Stimulated activated CD8-positive, alpha-beta memory T cell treated with anti-CD3 and anti-CD28 coated beads, Interleukin-2, amount 100 ng/mL, for 48 hours (primary cell): Measurements from ENCODE around the gene NR0B1.

Source experiments
- DNase-seq, 2 donors: peaks; one replicate each; pipeline ENCODE4 v3.0.0-alpha.2; 2020; ENCODE audit warnings: low read depth in 2 of 2

The NR0B1 gene, protein sequence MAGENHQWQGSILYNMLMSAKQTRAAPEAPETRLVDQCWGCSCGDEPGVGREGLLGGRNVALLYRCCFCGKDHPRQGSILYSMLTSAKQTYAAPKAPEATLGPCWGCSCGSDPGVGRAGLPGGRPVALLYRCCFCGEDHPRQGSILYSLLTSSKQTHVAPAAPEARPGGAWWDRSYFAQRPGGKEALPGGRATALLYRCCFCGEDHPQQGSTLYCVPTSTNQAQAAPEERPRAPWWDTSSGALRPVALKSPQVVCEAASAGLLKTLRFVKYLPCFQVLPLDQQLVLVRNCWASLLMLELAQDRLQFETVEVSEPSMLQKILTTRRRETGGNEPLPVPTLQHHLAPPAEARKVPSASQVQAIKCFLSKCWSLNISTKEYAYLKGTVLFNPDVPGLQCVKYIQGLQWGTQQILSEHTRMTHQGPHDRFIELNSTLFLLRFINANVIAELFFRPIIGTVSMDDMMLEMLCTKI

DNA sequence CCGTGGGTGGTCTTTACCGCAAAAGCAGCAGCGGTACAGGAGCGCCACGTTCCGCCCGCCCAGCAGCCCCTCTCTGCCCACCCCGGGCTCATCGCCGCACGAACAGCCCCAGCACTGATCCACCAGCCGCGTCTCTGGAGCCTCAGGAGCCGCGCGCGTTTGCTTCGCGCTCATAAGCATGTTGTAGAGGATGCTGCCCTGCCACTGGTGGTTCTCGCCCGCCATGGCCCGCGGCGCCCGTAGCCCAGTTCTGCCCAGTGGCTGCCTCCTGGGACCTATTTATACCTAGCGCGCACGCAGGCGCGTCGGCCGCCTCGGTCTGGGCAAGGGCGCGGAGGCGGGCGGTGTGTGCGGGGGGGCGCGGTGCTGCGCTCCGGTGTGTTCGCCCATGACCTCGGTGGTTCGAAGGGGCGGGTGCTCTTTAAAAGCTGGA lies at the start of gene NR0B1:
Gene NR0B1 (minus strand): TSS at position 252 of the 433 bp plus-strand sequence. CDS start 27 bp downstream, at position 225.
- no peak for DNase-seq

DNA sequence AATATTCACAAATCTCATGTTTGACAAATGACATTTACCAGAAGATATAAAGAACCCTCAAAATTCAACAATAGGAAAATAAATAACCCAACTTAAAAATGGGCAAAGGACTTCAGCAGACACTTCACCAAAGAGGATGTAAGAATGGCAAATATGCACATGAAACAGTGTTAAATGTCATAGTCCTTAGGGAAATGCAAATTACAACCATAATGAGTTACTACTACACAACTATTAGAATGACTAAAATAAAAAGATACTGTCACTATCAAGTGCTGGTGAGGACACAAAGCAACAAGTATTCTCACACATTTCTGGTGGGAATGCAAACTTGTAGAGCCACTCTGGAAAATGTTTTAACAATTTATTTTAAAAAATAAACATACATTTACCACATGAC lies 40.8 kb upstream of the NR0B1 start:
- DNase-seq: no peak

DNA sequence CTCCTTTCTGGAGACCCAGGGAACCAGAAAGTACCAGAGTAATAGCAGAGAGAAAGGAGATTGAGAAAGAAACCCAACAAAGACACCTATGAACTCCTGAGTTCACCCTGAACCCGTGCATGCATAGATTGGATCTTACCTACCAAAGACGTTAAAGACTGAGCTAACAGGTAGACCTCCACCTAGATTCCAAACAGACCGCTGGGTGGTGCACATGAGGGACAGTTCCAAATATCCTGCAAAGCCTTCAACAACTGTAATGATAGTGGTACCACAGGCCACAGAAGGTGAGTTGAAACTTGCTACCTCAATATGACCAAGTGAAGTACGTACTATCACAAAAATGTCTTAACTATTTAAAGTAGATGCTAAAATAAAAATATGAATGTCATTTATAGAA lies 34.0 kb upstream of the NR0B1 start:
- DNase-seq: no peak

DNA sequence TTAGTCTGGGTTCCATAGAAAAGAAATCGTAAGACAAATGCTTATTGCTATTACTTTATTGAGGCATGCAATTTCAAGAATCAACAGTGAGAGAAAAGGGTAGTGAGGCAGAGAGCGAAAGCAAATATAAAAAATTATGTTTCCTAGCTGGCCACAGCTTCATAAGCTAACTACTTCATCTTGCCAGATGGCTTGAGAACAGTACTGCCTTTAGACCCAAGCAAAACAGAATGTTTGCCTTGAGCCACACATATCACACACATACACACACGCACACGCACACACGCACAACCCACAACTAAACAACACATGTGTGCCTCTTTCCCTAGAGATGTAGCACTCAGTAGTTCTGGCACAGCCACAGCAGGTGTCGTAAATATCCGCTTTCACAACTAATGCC lies 31.6 kb upstream of the NR0B1 start:
- no peak for DNase-seq

DNA sequence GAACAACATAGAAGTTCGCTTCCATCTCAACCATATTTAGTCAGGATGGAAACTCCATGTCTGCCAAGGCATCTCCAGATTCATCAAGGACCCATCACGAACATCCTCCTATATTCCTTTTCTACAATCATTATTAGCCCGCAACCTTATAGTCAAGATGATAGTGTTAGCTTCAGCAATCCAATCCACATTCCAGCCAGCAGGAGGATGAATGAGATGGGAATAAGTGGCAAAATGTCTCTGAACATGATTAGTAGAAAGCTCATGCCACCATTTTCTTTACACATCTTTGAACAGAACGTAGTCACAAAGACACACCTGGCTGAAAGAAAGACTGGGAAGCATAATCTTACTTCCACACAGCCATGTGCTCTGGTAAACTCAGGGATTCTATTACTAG lies 18.6 kb upstream of the NR0B1 start:
- no peak for DNase-seq

DNA sequence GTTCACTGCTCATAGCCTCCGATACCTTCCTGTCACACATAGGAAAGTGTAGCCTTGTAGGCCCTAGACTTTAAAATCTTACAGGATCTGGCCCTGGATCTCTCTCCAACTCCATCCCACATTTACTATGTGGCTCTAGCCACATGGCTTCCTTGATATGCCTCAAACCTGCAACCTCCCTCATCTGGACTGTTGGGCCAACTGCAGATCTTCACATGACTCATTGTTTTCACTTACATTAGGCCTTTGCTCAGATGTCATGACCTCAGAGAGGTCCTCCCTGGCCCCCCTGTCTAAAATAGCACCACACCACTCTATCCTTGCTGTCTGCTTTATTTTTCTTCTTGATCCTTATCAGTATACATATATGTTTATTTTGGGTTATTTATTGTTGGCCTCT lies 8.1 kb upstream of the NR0B1 start:
- DNase-seq: no peak

DNA sequence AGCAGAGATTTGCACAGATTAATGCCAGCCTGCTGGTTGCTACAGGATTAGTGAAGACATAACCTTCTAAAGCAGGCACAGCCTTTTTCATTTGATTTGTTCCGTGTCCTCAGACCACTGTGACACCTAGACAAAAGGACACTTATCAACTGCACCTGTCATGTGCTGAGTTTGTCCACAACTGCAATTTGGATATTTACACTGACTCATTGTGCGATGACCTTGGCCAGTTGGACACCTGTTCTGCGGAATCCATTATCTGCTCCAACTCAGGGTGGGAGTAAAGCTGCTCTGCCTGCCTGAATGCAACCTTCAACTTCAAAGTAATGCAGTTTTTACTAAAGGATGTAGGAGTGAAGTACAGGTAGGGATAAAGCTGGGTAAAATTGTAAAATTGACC lies 4.1 kb upstream of the NR0B1 start:
- DNase-seq: no peak

DNA sequence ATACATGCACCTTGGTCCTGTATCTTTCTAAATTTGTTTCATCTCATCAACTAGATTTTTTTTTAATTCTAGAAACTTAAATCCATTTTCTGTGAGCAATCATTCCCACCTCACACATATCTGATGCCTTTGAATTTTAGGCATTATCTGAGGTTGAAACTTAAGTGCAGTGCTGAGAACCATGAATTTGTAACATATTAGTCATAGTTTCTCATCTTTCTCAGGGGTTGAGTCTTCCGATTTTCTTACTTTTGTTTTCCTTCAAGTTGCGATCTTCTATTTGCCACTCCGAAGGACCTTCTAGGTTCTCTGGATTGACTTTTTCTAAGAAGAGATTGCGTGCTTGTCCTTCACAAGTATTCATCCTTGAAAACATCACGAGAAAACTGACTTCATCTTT lies 3.7 kb upstream of the NR0B1 start:
- DNase-seq: no peak

DNA sequence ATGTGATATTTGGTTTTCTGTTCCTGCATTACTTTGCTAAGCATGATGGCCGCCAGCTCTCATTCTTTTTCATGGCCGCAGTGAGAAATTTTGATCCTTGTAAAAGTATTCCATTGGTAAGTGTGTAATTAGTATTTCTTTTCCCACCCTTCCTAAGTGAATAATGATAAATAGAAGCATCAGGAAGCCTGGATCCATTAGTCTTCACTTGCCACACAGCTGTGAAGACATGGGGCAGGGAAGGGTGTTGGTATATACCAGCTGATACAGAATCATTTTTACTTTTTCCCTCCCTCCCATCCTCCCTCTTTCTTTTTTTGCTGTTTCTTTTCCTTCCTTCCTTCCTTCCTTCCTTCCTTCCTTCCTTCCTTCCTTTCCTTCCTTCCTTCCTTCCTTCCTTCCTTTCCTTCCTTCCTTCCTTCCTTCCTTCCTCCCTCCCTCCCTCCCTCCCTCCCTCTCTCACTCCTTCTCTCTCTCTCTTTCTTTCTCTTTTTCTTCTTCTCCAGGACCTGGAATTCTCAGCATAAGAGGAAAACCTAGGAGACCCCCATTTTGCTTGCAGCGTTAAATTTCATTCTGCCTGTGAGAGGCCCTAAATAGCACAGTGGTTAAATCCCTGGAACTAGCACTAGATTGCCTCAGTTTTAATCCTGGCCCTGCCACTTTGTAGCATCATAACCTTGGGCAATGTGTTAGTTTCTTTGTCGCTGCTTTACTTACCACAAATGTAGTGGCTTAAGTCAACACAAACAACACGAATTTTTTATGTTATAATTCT lies 1.4 kb upstream of the NR0B1 start:
- no peak for DNase-seq

DNA sequence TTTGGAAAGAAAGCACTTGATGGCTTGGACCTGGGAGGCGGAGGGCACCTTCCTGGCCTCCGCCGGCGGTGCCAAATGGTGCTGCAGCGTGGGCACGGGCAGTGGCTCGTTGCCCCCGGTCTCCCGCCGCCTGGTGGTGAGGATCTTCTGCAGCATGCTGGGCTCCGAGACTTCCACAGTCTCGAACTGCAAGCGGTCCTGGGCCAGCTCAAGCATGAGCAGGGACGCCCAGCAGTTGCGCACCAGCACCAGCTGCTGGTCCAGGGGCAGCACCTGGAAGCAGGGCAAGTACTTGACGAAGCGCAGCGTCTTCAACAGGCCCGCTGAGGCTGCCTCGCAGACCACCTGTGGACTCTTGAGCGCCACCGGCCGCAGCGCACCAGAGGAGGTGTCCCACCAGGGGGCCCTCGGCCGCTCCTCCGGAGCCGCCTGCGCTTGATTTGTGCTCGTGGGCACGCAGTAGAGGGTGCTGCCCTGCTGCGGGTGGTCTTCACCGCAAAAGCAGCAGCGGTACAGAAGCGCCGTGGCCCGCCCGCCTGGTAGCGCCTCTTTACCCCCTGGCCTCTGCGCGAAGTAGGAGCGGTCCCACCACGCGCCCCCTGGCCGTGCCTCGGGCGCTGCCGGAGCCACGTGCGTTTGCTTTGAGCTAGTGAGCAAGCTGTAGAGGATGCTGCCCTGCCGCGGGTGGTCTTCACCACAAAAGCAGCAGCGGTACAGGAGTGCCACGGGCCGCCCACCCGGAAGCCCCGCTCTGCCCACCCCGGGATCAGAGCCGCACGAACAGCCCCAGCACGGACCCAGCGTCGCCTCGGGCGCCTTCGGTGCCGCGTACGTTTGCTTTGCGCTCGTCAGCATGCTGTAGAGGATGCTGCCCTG lies 689 bp downstream of the NR0B1 start:
- no peak for DNase-seq

DNA sequence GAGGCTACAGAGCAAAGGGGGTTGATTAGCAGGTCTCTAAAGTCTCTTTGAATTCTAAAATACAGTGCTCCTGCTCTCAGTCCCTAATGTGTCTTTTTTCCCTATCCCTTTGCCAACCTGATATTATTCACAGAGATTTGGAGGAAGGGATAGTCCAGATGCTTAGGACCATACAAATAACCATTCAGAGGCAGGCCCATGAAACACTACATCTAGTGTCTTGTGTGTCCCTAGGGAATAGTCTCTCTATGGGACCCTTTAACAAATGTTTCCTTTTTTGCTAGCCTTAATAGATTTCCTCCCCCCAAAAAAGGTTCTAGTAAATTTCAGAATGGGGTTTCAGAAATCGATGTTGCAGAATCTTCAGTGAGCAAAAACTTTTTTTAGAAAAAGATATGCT lies 1.7 kb downstream of the NR0B1 start:
- DNase-seq: no peak

DNA sequence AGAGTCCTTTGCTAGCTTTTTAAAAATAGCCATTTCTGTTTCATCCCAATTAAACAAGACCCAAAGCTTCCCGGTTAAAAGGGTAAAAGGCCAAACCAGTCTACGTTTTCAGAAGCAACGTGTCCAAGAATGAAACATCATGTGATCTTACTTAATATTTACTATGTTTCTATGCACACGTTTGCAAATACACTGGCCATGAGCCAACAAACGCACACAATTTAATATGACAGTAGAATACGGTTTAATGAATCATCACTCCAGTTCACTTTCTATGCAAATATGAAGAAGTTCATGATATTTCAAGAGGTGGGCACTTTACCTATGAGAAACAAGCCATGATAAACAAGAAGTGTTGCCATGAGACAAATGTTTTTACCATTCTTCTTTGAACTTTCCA lies 4.3 kb downstream of the NR0B1 start:
- no peak for DNase-seq

DNA sequence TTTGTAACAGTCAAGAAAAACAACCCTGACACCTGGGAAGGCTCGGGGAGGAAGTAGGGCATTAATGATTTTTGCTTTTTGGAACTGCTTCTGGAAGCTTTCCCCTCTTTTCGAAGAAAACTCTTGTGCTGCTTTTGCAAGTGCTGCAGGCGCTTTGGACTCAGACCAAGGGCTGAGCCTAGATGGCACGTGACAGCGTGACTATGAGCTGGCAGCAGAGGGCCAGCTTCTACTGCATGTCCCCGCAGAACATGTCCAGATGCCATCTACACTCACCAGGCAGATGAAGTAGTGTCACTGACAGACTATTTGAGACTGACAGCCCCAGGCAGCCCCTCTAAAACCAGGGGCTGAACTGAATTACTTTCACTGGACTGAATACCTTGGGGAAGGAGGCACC lies 6.2 kb downstream of the NR0B1 start:
- no peak for DNase-seq

DNA sequence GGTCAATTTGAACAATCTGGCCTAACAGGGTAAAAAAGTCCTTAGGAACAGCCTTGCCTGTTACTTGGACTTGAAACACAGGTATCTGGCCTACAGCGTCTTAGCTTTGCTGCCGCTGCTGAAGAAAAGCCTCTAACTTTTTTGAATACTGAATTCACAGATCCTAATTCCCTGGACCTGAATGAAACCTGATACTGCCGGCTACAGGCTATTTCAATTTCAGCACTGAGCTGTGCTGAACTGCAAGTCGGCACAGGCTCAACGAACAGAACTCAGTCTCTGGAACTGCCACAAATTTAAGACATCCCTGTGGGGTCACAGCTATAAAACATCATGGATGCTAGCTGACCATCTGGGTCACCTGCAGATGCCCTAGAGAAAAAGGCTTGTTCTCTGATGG lies 7.2 kb downstream of the NR0B1 start:
- no peak for DNase-seq

DNA sequence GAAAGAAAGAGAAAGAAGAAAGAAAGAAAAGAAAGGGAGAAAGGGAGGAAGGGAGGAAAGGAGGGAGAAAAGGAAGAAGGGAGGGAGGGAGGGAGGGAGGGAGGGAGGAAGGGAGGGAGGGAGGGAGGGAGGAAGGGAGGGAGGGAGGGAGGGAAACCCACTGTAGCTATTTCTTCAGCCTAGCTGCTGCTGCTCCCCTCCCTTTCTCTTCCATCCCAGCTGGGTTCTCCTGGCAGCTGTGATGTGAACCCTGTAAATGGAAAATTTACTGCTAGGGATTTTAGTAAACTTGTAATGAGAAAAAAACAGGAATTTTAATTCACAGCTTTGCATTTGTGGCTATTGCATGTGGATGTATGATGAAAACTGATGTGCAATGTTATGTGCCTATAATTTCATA lies 8.0 kb downstream of the NR0B1 start:
- no peak for DNase-seq

DNA sequence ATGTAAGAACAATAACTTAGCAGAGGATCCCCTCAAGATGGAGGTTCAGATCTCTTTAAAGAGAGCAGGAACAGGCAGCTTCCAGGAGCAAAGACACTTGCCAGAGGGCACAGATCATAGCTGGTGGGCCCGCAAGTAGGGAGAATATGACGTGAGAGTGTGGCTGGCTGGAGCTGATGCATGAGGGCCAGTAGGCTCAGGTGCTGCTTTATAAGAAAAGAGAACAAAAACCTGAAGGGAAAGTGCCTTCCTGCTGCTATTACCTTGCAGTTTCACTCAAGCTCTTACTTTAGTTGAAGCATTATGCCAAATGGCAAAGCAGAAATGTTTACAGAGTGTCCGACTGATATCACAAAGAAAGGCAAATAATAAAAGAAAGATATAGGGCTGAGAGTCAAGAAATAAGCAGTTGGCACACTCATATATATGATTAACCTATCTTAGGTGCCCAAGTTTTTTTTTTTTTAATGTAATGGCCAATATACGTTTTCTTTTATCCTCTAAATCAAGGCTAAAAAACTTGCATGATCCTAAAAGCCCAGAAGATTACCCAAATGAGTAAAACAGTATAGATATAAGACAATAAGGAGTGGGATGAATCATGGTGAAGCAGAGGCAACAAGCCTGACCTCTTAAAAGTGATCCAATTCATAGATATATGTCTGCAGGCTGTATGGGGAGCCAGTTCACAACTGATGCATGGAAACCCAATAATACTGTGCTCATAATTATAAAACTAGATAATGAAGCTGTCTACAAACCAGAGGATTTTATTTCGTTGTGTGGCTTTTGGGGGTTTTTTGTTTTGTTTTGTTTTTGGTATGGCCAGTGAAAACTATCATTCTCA lies 12.6 kb downstream of the NR0B1 start:
- no peak for DNase-seq

DNA sequence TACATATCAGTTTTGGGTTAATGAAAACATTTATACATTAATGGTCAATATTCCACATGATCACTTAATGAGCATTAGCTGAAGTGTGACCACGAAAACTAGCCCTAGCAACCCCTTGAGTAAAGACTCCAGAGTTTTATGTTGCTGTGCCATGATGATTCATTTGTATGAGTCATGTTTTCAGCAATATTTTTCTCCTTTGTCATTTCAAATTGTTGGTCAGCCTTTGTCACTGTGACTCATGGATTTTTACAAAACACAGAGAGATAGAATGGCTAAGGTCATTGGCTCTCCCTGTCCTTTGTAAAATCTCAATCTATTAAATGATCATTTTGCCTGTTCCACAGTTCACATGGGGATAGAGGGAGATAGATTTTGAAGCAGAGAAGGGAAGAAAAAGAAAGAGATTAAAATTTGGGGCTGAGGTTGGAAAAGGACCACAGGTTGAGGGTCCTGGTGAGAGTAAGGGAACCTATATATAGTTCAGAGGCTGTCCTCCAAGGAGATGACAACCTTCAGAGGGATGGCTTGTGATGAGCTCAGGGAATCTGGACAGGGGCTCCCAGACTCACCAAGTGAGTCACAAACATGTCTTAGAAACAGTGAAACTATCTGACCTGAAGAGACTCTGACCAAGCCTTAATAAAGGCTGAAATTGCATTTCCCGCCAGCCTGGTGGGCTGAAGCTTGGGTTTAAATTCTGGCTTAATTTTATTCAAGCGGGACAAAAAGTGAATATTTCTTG lies 25.6 kb downstream of the NR0B1 start:
- no peak for DNase-seq

DNA sequence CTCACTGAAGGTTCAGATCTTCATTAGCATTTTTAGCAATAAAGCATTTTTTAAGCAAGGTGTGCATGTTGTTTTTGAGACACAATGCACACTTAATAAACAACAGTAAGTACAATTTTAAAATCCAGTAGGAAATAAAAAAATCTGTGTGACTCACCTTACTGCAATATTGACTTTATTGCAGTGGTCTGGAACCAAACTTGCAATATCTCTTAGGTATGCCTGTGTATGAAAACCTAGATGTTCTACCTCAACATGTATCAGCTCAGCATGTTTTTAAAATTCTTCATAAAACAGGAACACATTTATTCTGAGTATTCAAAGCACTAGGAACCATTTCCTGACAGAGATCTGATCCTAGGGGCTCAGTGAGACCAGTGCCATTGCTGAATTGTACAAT lies 26.7 kb downstream of the NR0B1 start:
- no peak for DNase-seq

DNA sequence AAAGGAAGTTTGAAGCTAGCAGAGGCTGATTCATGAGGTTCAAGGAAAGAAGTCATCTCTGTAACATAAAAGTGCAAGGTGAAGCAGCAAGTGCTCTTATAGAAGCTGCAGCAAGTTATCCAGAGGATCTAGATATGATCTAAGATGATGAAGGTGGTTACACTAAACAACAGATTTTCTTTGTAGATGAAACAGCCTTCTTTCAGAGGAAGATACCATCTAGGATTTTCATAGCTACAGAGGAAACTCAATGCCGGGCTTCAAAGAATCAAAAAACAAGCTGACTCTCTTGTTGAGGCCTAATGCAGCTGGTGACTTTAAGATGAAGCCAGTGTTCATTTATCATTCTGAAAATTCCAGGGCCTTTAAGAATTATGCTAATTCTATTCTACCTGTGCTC lies 28.8 kb downstream of the NR0B1 start:
- no peak for DNase-seq

DNA sequence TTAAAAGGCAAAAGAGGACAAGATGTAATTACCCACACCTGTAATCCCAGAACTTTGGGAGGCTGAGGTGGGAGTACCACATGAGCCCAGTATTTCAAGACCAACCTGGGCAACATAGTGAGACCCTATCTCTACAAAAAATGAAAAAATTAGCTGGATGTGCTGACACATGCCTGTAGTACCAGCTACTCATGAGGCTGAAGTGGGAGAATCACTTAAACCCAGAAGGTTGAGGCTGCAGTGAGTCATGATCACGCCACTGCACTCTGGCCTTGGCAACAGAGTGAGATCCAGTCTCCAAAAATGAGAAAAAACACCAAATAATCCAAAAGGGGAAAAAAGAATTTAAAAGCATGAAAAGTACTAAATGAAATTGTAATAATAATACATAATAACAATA lies 30.8 kb downstream of the NR0B1 start:
- DNase-seq: no peak

DNA sequence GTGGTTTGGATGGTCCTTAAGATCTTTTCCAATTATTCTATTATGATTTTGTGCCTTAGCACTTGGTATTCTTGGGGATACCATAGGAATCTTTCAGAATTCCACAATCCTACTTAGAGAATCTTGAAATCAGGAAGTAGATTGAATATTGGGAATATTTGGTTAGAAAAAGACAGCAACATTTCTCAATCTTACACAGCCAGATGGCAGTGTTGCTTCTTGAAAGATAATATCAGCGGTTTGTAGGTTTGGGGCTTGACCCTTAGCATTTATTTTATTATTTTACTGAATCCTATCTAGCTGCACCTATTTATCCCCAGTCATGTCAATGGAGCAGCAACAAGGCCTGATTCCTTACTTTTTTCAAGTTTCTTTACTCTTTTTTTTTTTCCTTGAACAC lies 33.7 kb downstream of the NR0B1 start:
- DNase-seq: no peak
